Small intestine (tissue), 7 donors: Measurements from ENCODE around the gene SYT1. TPM values are rescaled to one million over a fixed set of nuclear protein-coding genes. Genes with fewer than 3 reads are reported as not detected.

Experiments
- DNase-seq, 2 donors: peaks; one replicate each; pipeline versions ENCODE4 v3.0.0 to v3.0.0-alpha.2; 2013
- FAIRE-seq: peaks from 2 replicates; lab custom pipeline; 2012; peaks lifted over from hg19 to GRCh38; lab: Jason Lieb, UNC
- H3K27ac ChIP-seq, 3 donors: one replicate each; pipeline ENCODE4 v1.5.1; 2013; ENCODE audit warnings: low read length in 2 of 3, mild to moderate bottlenecking in 2 of 3, control low read depth in 1 of 3, inconsistent platforms in 1 of 3, low read depth in 1 of 3, moderate library complexity in 1 of 3
- H3K27me3 ChIP-seq, 3 donors: one replicate each; pipeline ENCODE4 v1.6.1; 2013; ENCODE audit warnings: low read length in 3 of 3, inconsistent platforms in 1 of 3; ENCODE audit not compliant: control insufficient read depth in 3 of 3, insufficient read depth in 3 of 3
- H3K36me3 ChIP-seq, 3 donors: one replicate each; pipeline ENCODE4 v1.6.1; 2013; ENCODE audit warnings: low read length in 3 of 3, inconsistent platforms in 1 of 3, low read depth in 1 of 3, mild to moderate bottlenecking in 1 of 3, moderate library complexity in 1 of 3; ENCODE audit not compliant: control insufficient read depth in 3 of 3, insufficient read depth in 2 of 3
- H3K4me1 ChIP-seq, 3 donors: one replicate each; pipeline ENCODE4 v1.6.1; 2013; ENCODE audit warnings: low read length in 2 of 3, inconsistent platforms in 1 of 3, low read depth in 1 of 3, mild to moderate bottlenecking in 1 of 3, moderate library complexity in 1 of 3; ENCODE audit not compliant: control insufficient read depth in 3 of 3, insufficient read depth in 2 of 3
- H3K4me3 ChIP-seq, 3 donors: one replicate each; pipeline ENCODE4 v1.5.1; 2013; ENCODE audit warnings: low read length in 3 of 3, control low read depth in 1 of 3, inconsistent platforms in 1 of 3, low read depth in 1 of 3, mild to moderate bottlenecking in 1 of 3, moderate library complexity in 1 of 3
- H3K9me3 ChIP-seq, 2 donors: one replicate each; pipeline ENCODE4 v1.6.1; 2013; ENCODE audit warnings: low read depth in 1 of 2, low read length in 1 of 2; ENCODE audit not compliant: control insufficient read depth in 2 of 2, insufficient read depth in 1 of 2
- WGBS, 3 donors: extraction: QIAGEN DNeasy Blood & Tissue Kit; methylation state at CpG; one replicate each; pipeline ENCODE4 v1.1.7; 2013; 5-methylcytosine and 5-hydroxymethylcytosine counted together
- polyA plus RNA-seq, 4 donors: library from polyadenylated mRNA; stranded (reverse) in 3 of 4; unstranded in 1 of 4; fragments of 200-250 nt in 3 of 4; fragments of 120-200 nt in 1 of 4; gene quantifications; one replicate each; pipeline versions ENCODE4 v1.2.1 to v1.2.3, GENCODE V29; 2013
- donor health status: healthy with polysubstance abuse.
- donor health status: control.
- donor health status: control.
- donor health status: Bipolar disorder and iron deficiency.
- donor health status: healthy.

The SYT1 gene
- polyA plus RNA-seq, 4 donors, result 1.3 to 11.3 TPM; not detected in 2

DNA sequence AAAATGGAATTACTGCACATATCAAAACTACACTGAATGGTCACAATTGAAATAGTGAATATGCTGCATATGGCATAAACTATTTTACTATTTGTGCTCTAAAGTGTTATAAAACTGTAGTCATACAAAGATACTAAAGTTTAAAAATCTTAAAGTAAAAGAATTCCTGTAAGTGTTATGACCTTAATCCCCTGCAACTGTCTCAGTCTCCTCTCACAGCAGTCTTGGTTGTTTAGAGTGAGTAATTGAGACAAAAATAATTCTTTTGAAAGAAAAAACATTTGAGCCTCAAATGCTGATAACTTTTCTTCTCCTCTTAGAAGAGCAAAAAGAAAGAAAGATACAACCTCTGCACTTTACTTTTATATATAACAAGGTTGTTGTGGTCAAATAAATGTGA is 99.9 kb downstream of the SYT1 start:
- Histone ChIP-seq H3K36me3 (no peaks in the 10 kb centered on the region), H3K4me3 (no peak overlapping the region), H3K27ac (no peak overlapping the region), H3K4me1 (no peaks in the 10 kb centered on the region), H3K9me3 (no peaks in the 10 kb centered on the region), H3K27me3 (no peaks in the 10 kb centered on the region)
- DNase-seq (no peak), FAIRE-seq (no peak)

DNA sequence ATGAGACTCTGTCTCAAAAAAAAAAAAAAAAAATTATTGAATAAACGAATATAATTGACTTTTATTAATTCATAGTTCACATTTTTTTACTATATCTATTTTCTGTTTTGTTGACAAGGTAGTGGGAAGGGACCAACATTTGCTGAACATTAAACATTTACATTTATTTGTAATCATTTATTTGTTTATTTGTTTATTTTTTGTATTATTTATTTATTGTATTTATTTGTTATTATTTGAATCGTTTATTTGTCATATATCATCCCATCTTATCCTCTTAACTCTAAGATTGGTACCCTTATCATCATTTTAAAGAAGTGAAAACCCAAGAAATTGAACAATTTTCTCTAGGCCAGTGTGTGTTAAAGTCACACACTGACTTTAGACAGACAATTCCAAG is 101.5 kb downstream of the SYT1 start:
- no peaks in the 10 kb centered on the region for H3K27me3 ChIP-seq
- H3K27ac ChIP-seq, result no peak overlapping the region
- WGBS, 3 donors, result 48 to 70% (median 51%) methylated on average over 2 of the region's 2 CpGs
- no peaks in the 10 kb centered on the region for H3K9me3 ChIP-seq
- DNase-seq (no peak), FAIRE-seq (peak; percentile 10)
- no peak overlapping the region for H3K4me3 ChIP-seq
- H3K4me1 ChIP-seq, result no peaks in the 10 kb centered on the region
- no peaks in the 10 kb centered on the region for H3K36me3 ChIP-seq

DNA sequence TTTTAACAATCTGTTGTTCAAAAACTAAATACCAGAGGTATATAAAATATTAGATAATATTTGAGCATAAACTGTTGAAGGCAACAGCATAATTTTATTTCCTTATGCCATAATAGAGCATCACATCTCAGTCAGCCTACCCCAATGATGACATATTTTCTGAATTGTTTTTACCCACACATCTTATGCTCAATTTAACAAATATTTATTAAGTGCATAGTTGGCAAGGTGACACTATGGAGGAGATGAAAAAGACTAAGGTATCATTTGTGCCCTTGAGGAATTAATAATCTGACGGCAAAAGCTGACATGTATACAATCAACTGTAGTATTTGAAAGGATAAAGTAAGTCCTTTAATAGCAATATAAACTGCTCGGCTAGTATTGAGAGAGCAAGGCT is 102.4 kb downstream of the SYT1 start:
- Histone ChIP-seq H3K4me3 (no peak overlapping the region), H3K27me3 (no peaks in the 10 kb centered on the region), H3K36me3 (no peaks in the 10 kb centered on the region), H3K27ac (no peak overlapping the region), H3K9me3 (no peaks in the 10 kb centered on the region), H3K4me1 (no peaks in the 10 kb centered on the region)
- 85 to 89% (median 88%) methylated on average over 2 of the region's 2 CpGs for WGBS, 3 donors
- FAIRE-seq (no peak), DNase-seq (no peak)

DNA sequence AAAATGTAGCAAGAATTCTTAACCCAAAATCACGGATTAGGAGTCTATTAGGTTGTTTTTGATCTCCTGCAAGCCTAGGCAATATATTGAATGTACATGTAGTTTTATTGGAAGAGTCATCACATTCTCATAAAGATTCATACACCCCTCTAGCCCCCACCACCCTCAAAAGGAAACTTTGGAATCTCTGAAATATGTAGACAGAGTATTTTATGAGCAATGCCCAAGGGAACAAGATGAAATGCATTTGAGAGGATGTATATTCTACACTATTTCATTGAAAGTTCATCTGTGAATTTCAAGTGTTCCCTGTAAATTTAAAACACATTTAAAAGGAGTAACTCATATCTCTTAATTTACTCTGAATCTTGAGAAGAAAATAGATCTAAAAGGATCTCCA is 103.7 kb downstream of the SYT1 start:
- 55 to 76% (median 65%) methylated on average over 1 of the region's 1 CpG for WGBS, 3 donors
- no peak for FAIRE-seq

DNA sequence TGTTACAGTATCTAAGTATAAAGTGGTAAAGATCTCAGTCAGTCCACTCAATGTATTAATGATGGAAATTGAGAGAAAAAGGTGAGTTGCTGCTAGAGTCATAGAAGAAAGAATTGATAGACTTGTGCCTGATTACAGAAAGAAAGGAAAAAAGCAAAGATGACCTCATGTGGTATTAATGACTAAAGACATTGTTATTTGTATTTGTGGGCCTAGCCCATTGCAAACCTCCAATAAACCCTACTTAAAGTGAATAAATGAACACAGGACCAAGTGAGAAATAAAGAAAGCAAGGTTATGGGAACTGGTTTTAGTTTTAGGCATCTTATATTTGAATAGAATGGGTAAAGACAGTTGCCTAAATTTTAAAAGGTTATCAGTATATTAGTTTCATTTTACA is 105.5 kb downstream of the SYT1 start:
- DNase-seq (no peak), FAIRE-seq (no peak)
- Histone ChIP-seq H3K36me3 (no peaks in the 10 kb centered on the region), H3K9me3 (no peaks in the 10 kb centered on the region), H3K27me3 (no peaks in the 10 kb centered on the region), H3K4me3 (no peak overlapping the region), H3K27ac (no peak overlapping the region), H3K4me1 (no peaks in the 10 kb centered on the region)

More for the DNA sequence above, 103.7 kb downstream of the SYT1 start:
- Histone ChIP-seq H3K4me1 (no peaks in the 10 kb centered on the region), H3K27ac (no peak overlapping the region), H3K4me3 (no peak overlapping the region), H3K27me3 (no peaks in the 10 kb centered on the region), H3K36me3 (no peaks in the 10 kb centered on the region), H3K9me3 (no peaks in the 10 kb centered on the region)
- DNase-seq, result no peak

DNA sequence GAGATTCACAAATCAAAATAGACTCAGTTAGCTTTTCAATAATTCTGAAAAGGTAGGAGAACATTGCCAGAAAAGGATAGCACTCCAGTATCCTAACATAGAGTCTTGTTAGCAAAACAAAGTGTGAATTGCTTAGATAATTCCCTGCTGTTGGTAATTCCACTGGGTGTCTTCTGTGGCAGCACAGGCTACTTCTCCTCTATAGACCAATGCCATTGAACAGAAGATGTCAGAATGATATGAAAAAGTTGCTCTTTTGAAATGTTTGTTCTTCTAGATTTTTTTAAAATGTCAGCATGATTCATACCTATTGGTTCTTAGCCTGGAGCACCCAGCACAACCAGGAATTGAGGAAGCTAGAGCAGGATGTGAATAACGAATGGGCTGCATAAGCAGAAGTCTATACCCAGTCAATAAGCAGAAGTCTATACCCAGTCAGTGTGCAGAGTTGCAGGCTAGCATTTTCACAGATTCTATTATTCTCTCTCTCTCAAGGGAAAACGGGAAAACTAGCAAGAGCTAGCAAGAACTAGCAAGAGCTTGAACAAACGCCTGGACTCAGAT is 112.8 kb downstream of the SYT1 start:
- FAIRE-seq (no peak), DNase-seq (no peak)
- Histone ChIP-seq H3K27me3 (no peaks in the 10 kb centered on the region), H3K4me3 (no peak overlapping the region), H3K27ac (no peak overlapping the region), H3K9me3 (no peaks in the 10 kb centered on the region), H3K36me3 (no peaks in the 10 kb centered on the region), H3K4me1 (no peaks in the 10 kb centered on the region)
- 45 to 69% (median 50%) methylated on average over 3 of the region's 3 CpGs for WGBS, 3 donors

DNA sequence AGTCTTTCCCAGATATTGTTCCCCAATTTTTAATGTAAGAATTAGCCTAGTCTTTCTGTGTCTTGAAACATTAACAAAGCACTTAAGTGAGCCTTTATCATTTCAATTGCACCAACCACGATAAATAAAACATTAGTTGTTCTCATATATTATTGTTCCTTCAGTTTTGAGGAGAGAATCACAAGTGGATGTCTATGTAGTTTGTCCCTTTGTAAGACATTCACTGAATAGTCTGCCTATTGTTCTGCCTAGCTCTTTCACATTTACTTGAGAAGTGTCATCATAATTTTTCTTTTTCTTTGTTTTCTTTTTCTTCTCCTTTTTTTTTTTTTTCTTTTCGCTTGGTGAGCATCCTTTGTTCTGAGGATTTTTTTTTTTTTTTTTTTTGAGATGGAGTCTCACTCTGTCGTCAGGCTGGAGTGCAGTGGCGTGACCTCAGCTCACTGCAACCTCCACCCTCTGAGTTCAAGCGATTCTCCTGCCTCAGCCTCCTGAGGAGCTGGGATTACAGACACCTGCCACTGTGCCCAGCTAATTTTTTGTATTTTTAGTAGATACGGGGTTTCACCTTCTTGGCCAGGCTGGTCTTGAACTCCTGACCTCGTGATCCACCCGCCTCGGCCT is 129.7 kb downstream of the SYT1 start:
- WGBS, 3 donors, result 84 to 91% (median 88%) methylated on average over 9 of the region's 9 CpGs
- H3K27me3 ChIP-seq, result no peaks in the 10 kb centered on the region
- DNase-seq (no peak), FAIRE-seq (no peak)
- no peak overlapping the region for H3K27ac ChIP-seq
- no peaks in the 10 kb centered on the region for H3K9me3 ChIP-seq
- H3K4me1 ChIP-seq, result no peaks in the 10 kb centered on the region
- H3K36me3 ChIP-seq, result no peaks in the 10 kb centered on the region
- H3K4me3 ChIP-seq, result no peak overlapping the region

DNA sequence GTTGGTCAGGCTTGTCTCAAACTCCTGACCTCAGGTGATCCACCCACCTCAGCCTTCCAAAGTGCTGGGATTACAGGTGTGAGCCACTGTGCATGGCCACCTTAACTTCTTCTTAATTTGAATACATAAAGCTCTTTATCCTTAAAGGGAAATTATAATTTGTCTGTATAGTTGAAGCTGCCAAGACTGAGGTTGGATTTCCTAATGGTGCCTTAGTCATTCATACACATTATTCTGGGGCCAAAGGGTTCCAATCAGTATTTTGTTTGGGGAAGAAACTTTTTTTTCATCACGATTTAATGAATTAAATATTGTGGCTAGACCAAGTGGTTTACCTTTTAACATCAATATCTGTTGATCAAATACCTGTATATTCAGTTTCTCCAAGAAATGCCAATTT is 135.9 kb downstream of the SYT1 start:
- Histone ChIP-seq H3K36me3 (no peaks in the 10 kb centered on the region), H3K4me3 (no peak overlapping the region), H3K4me1 (no peaks in the 10 kb centered on the region), H3K9me3 (no peaks in the 10 kb centered on the region), H3K27me3 (no peaks in the 10 kb centered on the region), H3K27ac (no peak overlapping the region)
- WGBS, 3 donors, result 58 to 75% (median 65%) methylated on average over 1 of the region's 1 CpG
- DNase-seq (no peak), FAIRE-seq (no peak)

DNA sequence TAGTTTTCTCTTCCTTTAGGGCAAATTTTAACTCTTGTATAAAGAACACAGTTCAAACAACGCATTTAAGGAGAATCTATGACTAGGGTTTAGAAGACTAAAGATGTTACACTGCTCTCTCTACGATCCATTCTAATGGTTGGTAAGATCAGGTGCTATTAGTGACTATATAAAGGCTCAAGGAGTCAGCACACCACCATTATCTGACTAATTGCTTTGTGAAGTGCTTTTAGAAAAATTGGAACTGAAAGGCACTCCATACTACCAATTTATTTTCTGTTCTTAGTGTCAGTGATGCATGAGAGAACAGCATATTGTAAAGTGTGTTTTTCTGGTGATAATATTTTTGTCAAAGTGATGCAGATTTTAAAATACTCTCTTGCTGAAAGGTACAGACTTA is 136.8 kb downstream of the SYT1 start:
- H3K27me3 ChIP-seq, result no peaks in the 10 kb centered on the region
- no peak for FAIRE-seq
- WGBS, 3 donors, result 65 to 79% (median 75%) methylated on average over 2 of the region's 2 CpGs
- H3K9me3 ChIP-seq, result no peaks in the 10 kb centered on the region
- H3K4me3 ChIP-seq, result no peak overlapping the region
- no peak overlapping the region for H3K27ac ChIP-seq
- DNase-seq, result no peak
- no peaks in the 10 kb centered on the region for H3K4me1 ChIP-seq
- no peaks in the 10 kb centered on the region for H3K36me3 ChIP-seq
